ENCODE results near the gene CHD5. TPM values are rescaled to one million over a fixed set of nuclear protein-coding genes. Genes with fewer than 3 reads are reported as not detected.
A peak's percentile ranks its signal among the peaks of the same experiment; 100 is the strongest.

Gene CHD5
- total RNA-seq, 4 donors from 2014 or later, result 0.30 TPM; not detected in 3

DNA sequence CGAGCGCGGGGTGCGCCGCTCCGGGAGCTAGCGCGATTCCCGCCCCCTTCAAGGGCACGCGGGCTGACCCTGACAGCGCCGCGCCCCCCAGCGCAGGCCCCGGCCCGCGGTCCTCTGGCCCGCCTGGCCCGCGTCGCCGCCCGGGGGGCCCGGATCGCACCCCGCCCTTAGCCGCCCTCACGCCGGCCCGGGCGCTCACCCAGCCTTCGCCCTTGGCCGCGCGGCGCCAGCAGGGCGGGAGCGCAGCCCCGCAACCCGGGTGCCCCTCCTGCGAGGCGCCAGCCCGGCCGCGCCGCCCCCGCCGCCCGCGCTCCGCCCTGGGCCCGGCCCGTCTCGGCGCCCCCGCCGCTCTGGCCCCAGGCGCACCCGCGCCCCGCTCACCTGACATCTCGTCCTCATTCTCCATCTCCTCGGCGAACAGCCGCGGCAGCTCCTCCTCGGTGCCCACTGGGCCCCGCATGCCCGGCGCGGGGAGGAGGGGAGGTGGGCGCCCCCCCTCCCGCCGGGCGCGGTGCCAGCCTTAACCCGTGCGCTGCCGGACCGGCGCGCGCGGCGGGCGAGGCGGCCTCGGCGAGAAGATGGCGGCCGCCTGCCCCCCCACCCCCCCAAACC is 451 bp downstream of the CHD5 start:
- DNase-seq (ENCODE audit: low spot score in 2 of 2), result no peak
- Histone ChIP-seq H3K27me3 (peaks cover 5 to 49% of the 10 kb centered on the region in 2 donors), H3K36me3 (peaks cover 0 to 7% (median 0%) of the 10 kb centered on the region in 3 donors), H3K27ac (no peak overlapping the region), H3K4me1 (peaks cover 0 to 34% (median 15%) of the 10 kb centered on the region in 4 donors), H3K4me3 (peak overlapping the region in 2 of 4 donors; percentile 9 to 46), H3K9me3 (no peaks in the 10 kb centered on the region)
- WGBS, 2 donors, result 0 to 2% methylated on average over 2 to 44 of the region's 92 CpGs
- TF ChIP-seq, protein P1, sequence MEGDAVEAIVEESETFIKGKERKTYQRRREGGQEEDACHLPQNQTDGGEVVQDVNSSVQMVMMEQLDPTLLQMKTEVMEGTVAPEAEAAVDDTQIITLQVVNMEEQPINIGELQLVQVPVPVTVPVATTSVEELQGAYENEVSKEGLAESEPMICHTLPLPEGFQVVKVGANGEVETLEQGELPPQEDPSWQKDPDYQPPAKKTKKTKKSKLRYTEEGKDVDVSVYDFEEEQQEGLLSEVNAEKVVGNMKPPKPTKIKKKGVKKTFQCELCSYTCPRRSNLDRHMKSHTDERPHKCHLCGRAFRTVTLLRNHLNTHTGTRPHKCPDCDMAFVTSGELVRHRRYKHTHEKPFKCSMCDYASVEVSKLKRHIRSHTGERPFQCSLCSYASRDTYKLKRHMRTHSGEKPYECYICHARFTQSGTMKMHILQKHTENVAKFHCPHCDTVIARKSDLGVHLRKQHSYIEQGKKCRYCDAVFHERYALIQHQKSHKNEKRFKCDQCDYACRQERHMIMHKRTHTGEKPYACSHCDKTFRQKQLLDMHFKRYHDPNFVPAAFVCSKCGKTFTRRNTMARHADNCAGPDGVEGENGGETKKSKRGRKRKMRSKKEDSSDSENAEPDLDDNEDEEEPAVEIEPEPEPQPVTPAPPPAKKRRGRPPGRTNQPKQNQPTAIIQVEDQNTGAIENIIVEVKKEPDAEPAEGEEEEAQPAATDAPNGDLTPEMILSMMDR (IDR thresholded peaks at IDR 0.05), result no peak
- TF ChIP-seq EP300 (IDR thresholded peaks at IDR 0.05), result no peak
- TF ChIP-seq POLR2A (IDR thresholded peaks at IDR 0.05), result no peak

DNA sequence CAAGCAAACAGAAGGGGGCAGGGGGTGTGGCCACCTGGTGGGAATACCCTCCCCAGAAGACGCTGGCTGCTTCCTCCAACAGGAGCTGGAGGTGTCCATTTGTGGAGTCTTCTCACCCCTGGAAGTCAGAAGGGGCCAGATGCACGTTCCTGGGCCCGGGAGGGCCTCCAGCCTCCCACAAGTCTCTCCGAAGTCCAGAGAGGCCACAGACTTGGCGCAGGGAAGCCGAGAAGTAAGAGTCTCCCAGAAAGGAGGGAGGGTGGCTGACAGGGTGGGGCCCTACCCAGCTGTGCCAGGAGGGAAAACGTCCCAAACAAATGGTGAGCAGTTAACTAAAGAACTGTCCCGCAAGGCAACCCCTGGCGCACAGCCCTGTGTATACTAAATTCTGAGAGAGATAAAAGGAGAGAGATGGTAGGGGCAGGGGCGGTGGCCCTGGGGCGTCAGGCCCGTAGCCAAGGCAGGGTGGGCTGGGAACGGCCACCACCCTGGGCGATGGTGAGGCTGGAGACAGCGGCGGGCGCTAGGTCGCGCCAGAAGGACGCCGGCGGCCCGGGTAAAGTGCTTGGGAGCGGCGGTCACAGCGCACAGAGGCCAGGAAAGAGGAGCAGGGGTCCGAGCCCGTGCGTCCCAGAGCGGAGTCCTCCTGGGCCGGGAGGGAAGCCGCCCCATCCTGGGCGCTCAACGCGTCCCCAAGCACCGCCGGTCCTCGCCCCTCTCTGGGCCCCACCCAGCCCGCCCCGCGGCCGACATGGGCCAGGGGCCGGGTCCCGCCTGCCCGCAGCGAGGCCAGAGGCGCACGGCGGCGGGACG is 1.2 kb downstream of the CHD5 start:
- H3K4me1 ChIP-seq, result peaks cover 0 to 31% (median 15%) of the 10 kb centered on the region in 4 donors
- TF ChIP-seq POLR2A (IDR thresholded peaks at IDR 0.05) (no peak), EP300 (IDR thresholded peaks at IDR 0.05) (no peak)
- TF ChIP-seq, protein P1 (IDR thresholded peaks at IDR 0.05), result no peak
- H3K4me3 ChIP-seq, result peak overlapping the region in 1 of 4 donors; percentile 39
- no peaks in the 10 kb centered on the region for H3K9me3 ChIP-seq
- no peak for DNase-seq (ENCODE audit: low spot score in 2 of 2)
- H3K27me3 ChIP-seq, result peaks cover 5 to 51% of the 10 kb centered on the region in 2 donors
- WGBS, 2 donors, result 5 to 8% methylated on average over 36 to 40 of the region's 51 CpGs
- no peaks in the 10 kb centered on the region for H3K36me3 ChIP-seq
- no peak overlapping the region for H3K27ac ChIP-seq

DNA sequence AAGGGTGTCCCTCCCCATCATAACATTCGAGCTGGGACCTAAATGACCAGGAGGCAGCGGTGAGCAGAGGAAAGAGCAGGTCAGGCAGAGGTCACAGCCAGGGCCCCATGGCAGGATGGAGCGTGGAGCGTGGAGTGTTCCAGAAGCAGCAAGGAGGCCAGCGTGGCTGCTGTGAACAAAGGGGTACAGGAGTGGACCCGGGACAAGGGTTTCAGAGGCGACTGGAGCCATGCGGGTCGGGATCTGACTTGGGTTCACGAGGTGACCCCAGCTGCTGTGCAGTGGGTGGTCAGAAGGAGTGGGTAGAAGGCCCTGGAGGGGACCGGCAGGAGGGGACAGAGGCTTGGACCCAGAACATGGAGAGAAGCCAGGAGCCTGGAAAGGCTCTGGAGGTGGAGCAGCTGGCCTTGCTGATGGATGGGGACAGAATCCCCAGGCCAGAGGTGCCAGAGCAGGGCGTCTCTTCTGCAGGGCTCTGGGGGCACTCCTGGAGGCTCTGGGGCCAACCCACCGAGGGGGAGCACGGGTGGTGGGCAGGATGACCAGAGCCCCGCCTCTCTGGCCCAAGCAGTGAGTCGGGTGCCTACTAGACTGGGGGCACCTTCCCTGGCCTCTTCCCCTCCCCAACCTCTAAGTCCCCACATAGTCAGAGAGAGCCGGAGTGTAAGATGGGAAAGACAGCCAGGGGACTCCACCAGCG is 2.3 kb downstream of the CHD5 start:
- WGBS, 2 donors, result 65 to 69% methylated on average over 18 of the region's 18 CpGs
- peaks cover 5 to 60% of the 10 kb centered on the region in 2 donors for H3K27me3 ChIP-seq

DNA sequence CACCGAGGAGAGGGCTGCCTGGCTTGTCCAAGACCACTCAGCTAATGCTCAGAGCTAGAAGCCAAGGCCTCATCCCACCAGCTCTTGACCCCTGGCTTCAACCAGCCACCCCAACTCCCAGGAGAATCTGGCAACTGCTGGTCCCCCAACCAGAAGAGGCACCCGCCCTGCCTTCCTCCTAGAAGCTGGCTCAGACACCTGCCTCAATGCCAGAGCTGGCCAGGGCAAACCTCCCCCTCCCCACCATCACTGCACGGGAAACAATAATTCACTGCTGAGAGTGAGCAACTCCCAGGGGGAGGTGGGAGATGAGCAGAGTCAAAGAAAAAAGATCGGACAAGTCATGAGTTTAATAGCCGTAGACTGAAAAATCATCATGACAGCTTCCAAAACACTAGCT is 3.3 kb downstream of the CHD5 start:
- peaks cover 5 to 70% of the 10 kb centered on the region in 2 donors for H3K27me3 ChIP-seq
- H3K4me1 ChIP-seq, result peaks cover 0 to 31% (median 15%) of the 10 kb centered on the region in 4 donors
- WGBS, 2 donors, result 71 to 88% methylated on average over 5 of the region's 5 CpGs
- H3K27ac ChIP-seq, result no peak overlapping the region
- H3K9me3 ChIP-seq, result no peaks in the 10 kb centered on the region
- H3K4me3 ChIP-seq, result no peak overlapping the region
- DNase-seq (ENCODE audit: low spot score in 2 of 2), result no peak
- TF ChIP-seq POLR2A (IDR thresholded peaks at IDR 0.05), result no peak
- TF ChIP-seq, protein P1 (IDR thresholded peaks at IDR 0.05), result no peak
- no peak for TF ChIP-seq EP300 (IDR thresholded peaks at IDR 0.05)
- no peaks in the 10 kb centered on the region for H3K36me3 ChIP-seq

More for the DNA sequence above, 2.3 kb downstream of the CHD5 start:
- Histone ChIP-seq H3K36me3 (no peaks in the 10 kb centered on the region), H3K4me3 (no peak overlapping the region), H3K9me3 (no peaks in the 10 kb centered on the region), H3K4me1 (peaks cover 0 to 31% (median 15%) of the 10 kb centered on the region in 4 donors), H3K27ac (no peak overlapping the region)
- no peak for TF ChIP-seq POLR2A (IDR thresholded peaks at IDR 0.05)
- DNase-seq (ENCODE audit: low spot score in 2 of 2), result no peak

DNA sequence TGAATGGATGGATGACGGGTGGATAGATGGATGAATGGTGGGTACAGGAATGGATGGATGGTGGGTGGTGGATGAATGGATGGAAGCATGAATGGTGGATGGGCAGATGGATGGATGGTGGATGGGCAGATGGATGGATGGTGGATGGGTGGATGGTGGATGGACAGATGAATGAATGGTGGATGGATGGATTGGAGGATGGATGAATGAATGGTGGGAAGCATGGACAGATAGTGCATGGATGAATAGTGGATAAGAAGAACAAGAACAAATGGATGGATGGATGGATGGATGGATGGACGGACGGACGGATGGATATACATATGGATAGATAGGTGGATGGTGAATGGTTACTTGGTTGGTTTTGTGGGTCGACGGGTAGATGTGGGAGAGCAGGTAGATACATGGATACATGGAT is 4.7 kb downstream of the CHD5 start:
- Histone ChIP-seq H3K4me1 (peaks cover 0 to 18% (median 8%) of the 10 kb centered on the region in 4 donors), H3K4me3 (no peak overlapping the region), H3K9me3 (no peaks in the 10 kb centered on the region), H3K27ac (no peak overlapping the region), H3K27me3 (peaks cover 5 to 78% of the 10 kb centered on the region in 2 donors), H3K36me3 (no peaks in the 10 kb centered on the region)
- no peak for DNase-seq (ENCODE audit: low spot score in 2 of 2)
- WGBS, 2 donors, result 91 to 94% methylated on average over 6 of the region's 6 CpGs
- no peak for TF ChIP-seq POLR2A (IDR thresholded peaks at IDR 0.05)
- TF ChIP-seq EP300 (IDR thresholded peaks at IDR 0.05), result no peak
- TF ChIP-seq, protein P1 (IDR thresholded peaks at IDR 0.05), result no peak

All from tibial nerve (tissue), 4 donors.